HG02759 (cell line): ENCODE measurements around the gene PCGF1.

ENCODE experiments used
- ATAC-seq: cut with Tn5 transposase; IDR thresholded peaks from one replicate; pipeline ENCODE4 v1.9.1; 2021; ENCODE audit warnings: mild to moderate bottlenecking, moderate library complexity; ENCODE audit not compliant: unreplicated experiment

Gene PCGF1

GRCh38 chr2:74537140-74537539 is 29.6 kb upstream of the PCGF1 start:
- no peak for ATAC-seq

GRCh38 chr2:74536166-74536950 is 28.9 kb upstream of the PCGF1 start:
- ATAC-seq, result no peak

GRCh38 chr2:74535440-74535965 is 28.0 kb upstream of the PCGF1 start:
- ATAC-seq, result no peak

DNA sequence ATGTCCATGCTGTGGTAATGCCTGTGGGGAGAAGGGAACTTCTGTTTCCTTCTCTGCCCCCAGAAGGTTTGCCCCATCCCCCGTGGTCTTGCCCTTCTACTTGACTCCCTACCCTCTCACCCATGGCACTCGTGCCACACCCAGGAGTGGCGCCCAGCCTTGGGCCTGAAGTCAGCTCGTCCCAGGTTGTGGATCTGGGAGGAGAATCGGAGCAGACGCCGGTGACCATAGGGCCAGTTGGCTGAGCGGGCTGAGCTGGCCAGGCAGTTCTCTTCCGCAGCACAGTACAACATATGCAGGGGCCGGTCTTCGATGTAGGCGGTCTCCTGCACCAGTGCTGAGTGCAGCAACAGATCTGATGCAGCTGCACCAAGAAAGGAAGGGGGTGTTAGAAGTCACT is 26.9 kb upstream of the PCGF1 start:
- ATAC-seq, result no peak

DNA sequence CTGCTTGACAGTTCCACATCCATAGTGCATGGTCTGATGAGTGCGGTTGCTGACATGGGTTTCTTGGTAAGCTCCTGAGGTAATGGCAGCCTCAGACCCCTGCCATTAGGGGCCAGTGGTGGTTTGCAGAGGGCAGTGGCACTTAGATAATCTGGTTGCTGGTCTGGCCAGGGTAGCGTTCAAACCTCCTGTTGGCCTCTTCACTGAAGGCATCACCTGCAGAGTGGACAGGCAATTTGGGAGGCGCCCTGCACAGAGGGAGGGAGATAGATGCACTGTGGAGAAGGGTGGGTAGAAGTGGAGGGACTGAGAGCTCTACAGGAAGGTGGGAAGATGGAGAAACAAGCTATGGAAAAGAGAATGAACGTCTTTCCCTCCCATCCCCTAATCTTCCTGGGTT is 26.0 kb upstream of the PCGF1 start:
- no peak for ATAC-seq

DNA sequence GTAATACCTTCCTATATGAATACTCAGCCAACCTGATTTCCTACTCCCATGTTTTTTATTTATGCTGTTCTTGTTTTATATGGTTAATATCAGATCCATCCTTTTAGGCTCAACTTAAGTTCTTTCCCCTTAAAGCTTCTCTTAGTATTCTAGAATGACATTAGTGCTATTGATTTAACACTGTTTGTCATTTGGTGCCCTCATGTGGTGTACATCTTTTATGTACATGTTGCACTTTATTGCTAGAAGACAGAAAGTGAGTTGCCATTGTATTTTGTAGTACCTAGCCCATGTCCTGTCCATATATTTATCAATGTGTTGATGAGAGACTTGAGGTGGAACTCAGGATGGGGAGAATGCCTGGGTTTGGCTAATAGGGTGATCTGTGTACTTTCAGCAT is 24.7 kb upstream of the PCGF1 start:
- ATAC-seq, result no peak

- no peak for ATAC-seq
Observed at GRCh38 chr2:74531666-74532065, 24.2 kb upstream of the PCGF1 start.

DNA sequence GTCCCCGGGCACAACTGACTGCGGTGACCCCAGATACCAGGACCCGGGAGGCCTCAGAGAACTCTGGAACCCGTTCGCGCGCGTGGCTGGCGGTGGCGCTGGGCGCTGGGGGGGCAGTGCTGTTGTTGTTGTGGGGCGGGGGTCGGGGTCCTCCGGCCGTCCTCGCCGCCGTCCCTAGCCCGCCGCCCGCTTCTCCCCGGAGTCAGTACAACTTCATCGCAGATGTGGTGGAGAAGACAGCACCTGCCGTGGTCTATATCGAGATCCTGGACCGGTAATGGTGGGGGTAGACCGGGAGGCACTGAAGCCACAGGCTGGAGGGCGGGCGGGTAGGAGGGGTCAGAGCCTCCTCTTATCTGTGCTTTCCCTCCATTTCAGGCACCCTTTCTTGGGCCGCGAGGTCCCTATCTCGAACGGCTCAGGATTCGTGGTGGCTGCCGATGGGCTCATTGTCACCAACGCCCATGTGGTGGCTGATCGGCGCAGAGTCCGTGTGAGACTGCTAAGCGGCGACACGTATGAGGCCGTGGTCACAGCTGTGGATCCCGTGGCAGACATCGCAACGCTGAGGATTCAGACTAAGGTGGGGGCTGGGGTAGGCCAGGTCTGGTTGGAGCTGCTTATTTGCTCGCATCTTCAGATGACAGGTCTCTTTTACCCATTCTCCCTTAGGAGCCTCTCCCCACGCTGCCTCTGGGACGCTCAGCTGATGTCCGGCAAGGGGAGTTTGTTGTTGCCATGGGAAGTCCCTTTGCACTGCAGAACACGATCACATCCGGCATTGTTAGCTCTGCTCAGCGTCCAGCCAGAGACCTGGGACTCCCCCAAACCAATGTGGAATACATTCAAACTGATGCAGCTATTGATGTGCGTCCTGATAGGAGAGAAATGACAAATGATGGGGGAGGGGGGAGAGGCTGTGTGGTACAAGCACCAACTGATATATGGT is 23.0 kb upstream of the PCGF1 start:
- peak; percentile 27 for ATAC-seq

DNA sequence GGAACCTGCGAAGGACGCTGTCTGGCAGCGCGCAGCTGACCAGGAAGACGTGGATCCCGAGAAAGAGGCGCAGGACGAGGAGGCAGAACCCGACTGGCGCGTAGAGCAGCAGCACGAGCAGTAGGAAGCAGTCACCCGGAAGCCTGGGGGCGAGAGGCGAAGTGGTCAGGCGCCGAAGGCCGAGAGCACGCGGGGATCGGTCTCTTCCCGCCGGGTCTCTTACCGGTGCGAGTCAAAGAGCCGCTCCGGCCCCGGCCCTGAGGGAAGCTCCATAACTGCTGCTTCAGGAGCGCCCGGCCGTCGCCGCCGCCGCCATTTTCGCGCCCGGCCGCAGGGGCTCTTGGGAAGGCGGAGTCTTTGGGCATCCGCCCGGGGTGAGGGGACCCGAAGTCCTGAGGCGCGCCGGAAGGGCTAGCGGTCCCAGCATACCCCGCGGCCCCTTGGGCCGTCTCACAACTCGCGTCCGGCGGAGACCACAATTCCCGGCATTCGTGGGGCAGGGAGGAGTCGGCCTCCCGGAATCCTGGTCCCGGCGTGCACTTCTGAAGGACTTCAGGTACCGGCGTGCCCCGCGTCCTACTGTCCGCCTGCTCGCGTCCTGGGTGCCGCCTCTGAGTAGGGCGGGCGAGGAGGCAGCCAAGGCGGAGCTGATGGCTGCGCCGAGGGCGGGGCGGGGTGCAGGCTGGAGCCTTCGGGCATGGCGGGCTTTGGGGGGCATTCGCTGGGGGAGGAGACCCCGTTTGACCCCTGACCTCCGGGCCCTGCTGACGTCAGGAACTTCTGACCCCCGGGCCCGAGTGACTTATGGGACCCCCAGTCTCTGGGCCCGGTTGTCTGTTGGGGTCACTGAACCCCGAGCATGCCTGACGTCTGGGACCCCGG is 22.1 kb upstream of the PCGF1 start, which contains the start of the genes AUP1 and HTRA2:
Gene AUP1 (minus strand): TSS at position 350 of the 882 bp plus-strand sequence. CDS start 77 bp downstream, at position 273.
Gene HTRA2 (plus strand): TSS at position 577 of the 882 bp plus-strand sequence. CDS start 74 bp downstream, at position 651.
- peak; percentile 84 for ATAC-seq

DNA sequence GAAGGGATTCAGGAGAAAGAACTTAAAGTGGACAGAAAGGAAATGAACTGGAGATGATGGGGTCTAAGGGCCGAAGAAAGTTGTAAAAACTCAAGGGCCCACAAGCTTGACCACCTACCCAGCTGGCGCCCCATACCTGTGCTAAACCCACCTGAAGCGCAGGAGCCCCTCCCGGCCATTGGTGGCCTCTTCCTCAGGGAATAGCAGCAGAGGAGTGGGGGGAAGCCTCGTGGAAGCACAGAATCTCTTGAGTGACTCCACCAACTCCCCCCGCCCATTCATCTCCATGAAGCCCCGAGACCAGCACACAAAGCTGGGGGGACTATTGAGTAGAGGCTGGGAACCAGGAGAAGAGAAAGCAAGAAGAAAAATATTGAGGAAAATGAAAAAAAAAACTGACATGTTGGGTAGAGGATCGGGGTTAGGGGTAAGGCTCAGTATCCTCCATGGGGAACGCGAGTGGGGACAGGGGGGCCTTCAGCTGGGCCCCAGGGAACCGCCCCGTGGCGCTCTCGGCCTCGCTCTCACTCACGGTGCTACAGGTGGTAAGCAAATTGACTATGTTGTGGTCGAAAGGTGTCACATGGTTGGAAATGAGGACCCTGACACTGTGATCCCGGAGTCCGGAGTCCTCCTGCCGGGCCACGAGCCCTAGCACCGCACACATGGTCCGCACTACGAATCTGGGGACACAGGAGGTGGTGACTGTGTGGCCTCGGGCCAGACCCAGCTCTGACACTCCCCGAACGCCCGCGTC is 21.3 kb upstream of the PCGF1 start:
- ATAC-seq, result peak; percentile 13

- ATAC-seq, result no peak
Observed at GRCh38 chr2:74527741-74528140, 20.2 kb upstream of the PCGF1 start.

DNA sequence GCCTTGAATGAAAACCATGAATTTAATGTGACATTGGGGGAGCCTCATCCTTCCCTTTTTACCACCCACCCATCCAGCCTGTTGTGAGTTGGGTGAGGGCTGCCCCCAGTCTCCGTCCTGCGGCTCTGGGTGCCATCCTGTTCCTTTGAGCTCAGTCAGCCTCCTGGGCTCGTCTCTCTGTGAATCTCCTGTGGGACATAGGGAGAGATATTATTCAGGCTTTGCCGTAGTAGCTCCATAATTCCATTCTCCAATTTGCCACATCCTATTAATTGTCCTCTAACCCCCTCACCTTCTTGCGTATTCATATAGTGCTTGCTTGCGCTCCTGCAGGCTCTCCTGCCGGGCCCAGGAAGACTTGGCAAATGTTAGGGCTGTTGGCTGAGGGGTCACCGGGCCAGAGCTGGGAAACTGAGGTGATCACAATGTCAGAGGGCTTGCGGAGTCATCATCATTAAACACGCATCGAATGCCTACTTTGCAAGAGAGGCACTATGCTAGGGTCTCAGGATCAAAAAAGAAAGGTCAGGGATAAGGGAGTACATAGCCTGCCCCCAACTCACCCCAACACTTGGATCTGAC is 19.2 kb upstream of the PCGF1 start:
- ATAC-seq, result no peak

GRCh38 chr2:74525717-74526648 is 18.5 kb upstream of the PCGF1 start, which contains the start of gene DQX1:
Gene DQX1 (minus strand): TSS chr2:74526231. CDS start chr2:74525729, 502 bp downstream.
- no peak for ATAC-seq

DNA sequence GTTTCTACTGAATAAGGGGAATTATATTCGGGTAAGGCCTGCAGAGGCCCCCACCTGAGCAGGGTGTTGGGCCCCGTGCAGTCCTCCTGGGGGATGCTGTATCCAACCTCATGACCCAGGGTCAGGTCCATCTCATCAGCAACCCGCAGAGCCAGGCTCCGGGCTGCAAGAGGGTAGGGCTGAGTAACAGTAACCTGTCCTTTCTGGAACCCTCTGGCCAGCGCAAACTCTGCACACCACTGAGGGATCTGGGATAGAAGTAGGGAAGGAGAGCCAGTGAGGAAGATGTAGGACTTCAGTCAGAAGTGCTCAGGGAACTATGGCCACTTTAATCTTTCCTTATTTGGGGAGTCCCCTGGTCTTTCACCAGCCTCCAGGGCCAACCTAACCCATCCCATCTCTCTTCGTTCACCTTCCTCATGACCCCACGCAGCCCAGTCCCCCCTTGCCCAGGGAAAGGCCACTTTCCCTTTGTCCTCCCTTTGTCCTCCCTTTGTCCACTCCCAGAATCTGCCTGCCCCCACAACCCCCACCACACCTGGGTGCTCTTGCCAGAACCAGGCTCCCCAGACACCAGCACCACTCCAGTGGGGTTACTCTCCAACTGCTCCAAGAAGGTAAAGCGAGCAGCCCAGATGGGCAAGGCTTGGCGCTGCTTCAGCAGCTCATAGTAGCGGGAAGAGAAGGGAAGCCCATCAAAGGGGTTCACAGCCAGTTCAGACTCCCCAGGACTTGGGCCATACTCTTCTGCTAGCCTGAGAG is 17.6 kb upstream of the PCGF1 start:
- ATAC-seq, result no peak

DNA sequence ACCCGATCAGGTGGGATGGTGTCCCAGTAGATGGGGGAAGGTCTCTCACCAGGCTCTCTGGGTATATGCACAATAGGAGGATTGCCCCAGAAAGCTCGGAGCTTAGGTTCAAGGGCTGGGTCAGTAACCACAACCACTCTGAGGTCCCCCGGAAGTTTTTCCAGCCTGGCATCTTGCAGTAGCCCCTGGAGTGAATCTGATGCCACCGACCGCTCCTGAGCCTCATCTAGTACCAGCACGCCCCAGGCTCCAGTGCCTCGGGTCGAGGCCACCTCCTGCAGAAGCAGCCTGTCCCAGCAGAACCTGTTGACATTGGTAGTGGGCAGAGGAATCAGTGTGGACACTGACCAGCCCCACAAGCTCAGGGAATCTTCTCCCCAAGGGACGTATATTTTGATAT is 16.5 kb upstream of the PCGF1 start:
- ATAC-seq, result no peak

GRCh38 chr2:74522516-74522915 is 15.0 kb upstream of the PCGF1 start:
- no peak for ATAC-seq

DNA sequence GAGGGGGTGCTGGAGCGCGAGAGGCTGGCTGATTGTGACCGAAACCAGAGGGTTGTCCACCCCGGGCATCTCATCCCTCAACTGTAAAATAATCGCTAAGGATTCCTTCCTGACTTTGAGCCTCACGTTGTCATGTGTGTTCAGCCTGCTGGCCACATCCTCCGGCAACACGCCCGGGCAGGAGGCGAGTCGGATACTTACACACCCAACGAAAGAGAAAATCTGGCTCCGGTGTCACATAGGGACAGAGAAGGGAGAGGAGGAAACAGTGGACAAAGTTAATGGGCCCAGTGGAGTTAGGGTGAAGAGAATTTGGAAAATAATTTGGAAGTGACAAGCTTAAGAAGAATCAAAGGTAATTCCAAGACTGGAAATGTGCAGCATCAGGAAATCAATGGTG is 9.2 kb upstream of the PCGF1 start:
- no peak for ATAC-seq
